ENCODE results near the gene CALML6.

Gene CALML6

GRCh38 chr1:1891349-1892078, 23.5 kb upstream of the CALML6 start (continued):
- TF ChIP-seq EGR2 (tag by site-specific recombination; IDR thresholded peaks at IDR 0.05; ENCODE audit: low read depth) (peak; percentile 74), ZNF558 (tag by site-specific recombination; IDR thresholded peaks at IDR 0.05) (no peak), ZNF138 (tag by site-specific recombination; IDR thresholded peaks at IDR 0.05; ENCODE audit: borderline replicate concordance) (no peak), ZNF121 (tag by site-specific recombination; IDR thresholded peaks at IDR 0.05) (no peak), ZNF580 (tag by site-specific recombination; IDR thresholded peaks at IDR 0.05) (no peak), ZNF692 (tag by site-specific recombination; IDR thresholded peaks at IDR 0.05) (no peak), ZNF645 (tag by site-specific recombination; IDR thresholded peaks at IDR 0.05) (no peak), ZNF510 (tag by site-specific recombination; IDR thresholded peaks at IDR 0.05; ENCODE audit: insufficient replicate concordance) (no peak), KLF8 (tag by site-specific recombination; IDR thresholded peaks at IDR 0.05) (0 out of 2 replicates have a peak, but pooled peaks have one; percentile 43), ZNF184 (tag by site-specific recombination; IDR thresholded peaks at IDR 0.05) (no peak), ZNF26 (tag by site-specific recombination; IDR thresholded peaks at IDR 0.05) (no peak), ZNF394 (tag by site-specific recombination; IDR thresholded peaks at IDR 0.05; ENCODE audit: borderline replicate concordance) (no peak), ZNF629 (tag by site-specific recombination; IDR thresholded peaks at IDR 0.05) (no peak), ZNF416 (tag by site-specific recombination; IDR thresholded peaks at IDR 0.05) (no peak), ZNF239 (tag by site-specific recombination; IDR thresholded peaks at IDR 0.05) (no peak), ZNF174 (tag by site-specific recombination; IDR thresholded peaks at IDR 0.05) (no peak), PATZ1 (tag by site-specific recombination; IDR thresholded peaks at IDR 0.05) (peak; percentile 70), GLIS1 (tag by site-specific recombination; IDR thresholded peaks at IDR 0.05) (peak; percentile 27), ZNF571 (tag by site-specific recombination; IDR thresholded peaks at IDR 0.05) (no peak), ZNF404 (tag by site-specific recombination; IDR thresholded peaks at IDR 0.05) (no peak), ZBTB1 (tag by site-specific recombination; IDR thresholded peaks at IDR 0.05) (no peak), ZNF354C (tag by site-specific recombination; IDR thresholded peaks at IDR 0.05; ENCODE audit: borderline replicate concordance, low read depth) (no peak), ZBTB21 (tag by site-specific recombination; IDR thresholded peaks at IDR 0.05) (no peak), SP2 (tag by site-specific recombination; IDR thresholded peaks at IDR 0.05) (peak; percentile 64), KLF16 (tag by site-specific recombination; IDR thresholded peaks at IDR 0.05) (peak; percentile 58; the same call in 1 of the 2 replicates), ZSCAN30 (tag by site-specific recombination; IDR thresholded peaks at IDR 0.05) (no peak; the same call in 1 of the 2 replicates)
- TF ChIP-seq, protein P1, sequence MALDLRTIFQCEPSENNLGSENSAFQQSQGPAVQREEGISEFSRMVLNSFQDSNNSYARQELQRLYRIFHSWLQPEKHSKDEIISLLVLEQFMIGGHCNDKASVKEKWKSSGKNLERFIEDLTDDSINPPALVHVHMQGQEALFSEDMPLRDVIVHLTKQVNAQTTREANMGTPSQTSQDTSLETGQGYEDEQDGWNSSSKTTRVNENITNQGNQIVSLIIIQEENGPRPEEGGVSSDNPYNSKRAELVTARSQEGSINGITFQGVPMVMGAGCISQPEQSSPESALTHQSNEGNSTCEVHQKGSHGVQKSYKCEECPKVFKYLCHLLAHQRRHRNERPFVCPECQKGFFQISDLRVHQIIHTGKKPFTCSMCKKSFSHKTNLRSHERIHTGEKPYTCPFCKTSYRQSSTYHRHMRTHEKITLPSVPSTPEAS (tag by site-specific recombination; IDR thresholded peaks at IDR 0.05) = no peak
- TF ChIP-seq, protein P2, sequence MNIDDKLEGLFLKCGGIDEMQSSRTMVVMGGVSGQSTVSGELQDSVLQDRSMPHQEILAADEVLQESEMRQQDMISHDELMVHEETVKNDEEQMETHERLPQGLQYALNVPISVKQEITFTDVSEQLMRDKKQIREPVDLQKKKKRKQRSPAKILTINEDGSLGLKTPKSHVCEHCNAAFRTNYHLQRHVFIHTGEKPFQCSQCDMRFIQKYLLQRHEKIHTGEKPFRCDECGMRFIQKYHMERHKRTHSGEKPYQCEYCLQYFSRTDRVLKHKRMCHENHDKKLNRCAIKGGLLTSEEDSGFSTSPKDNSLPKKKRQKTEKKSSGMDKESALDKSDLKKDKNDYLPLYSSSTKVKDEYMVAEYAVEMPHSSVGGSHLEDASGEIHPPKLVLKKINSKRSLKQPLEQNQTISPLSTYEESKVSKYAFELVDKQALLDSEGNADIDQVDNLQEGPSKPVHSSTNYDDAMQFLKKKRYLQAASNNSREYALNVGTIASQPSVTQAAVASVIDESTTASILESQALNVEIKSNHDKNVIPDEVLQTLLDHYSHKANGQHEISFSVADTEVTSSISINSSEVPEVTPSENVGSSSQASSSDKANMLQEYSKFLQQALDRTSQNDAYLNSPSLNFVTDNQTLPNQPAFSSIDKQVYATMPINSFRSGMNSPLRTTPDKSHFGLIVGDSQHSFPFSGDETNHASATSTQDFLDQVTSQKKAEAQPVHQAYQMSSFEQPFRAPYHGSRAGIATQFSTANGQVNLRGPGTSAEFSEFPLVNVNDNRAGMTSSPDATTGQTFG (tag by site-specific recombination; IDR thresholded peaks at IDR 0.05; ENCODE audit: borderline replicate concordance) = no peak
- TF ChIP-seq, protein P3, sequence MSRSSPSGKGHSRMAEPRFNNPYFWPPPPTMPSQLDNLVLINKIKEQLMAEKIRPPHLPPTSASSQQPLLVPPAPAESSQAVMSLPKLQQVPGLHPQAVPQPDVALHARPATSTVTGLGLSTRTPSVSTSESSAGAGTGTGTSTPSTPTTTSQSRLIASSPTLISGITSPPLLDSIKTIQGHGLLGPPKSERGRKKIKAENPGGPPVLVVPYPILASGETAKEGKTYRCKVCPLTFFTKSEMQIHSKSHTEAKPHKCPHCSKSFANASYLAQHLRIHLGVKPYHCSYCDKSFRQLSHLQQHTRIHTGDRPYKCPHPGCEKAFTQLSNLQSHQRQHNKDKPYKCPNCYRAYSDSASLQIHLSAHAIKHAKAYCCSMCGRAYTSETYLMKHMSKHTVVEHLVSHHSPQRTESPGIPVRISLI (tag by site-specific recombination; IDR thresholded peaks at IDR 0.05) = no peak
